Posterior cingulate gyrus (tissue), 11 donors: ENCODE results near the gene RNF167.

ENCODE experiments used
- DNase-seq, 10 donors: peaks; one replicate each; pipeline versions ENCODE4 v3.0.0 to v3.0.0-alpha.2; 2020 to 2021; ENCODE audit warnings: mixed read lengths in 3 of 10
- intact Hi-C: fragments of 100-400 bp; cut with DNase I; formaldehyde crosslinking; loops from one replicate; pipeline ENCODE4 v1.15.1; 2023

RNF167 gene

GRCh38 chr17:4948166-4948930 is 8.3 kb downstream of the RNF167 start, which contains the start of gene PFN1:
PFN1 (minus strand) TSS chr17:4948530; CDS start chr17:4948394, 136 bp downstream.
- peak; percentile 63 to 96 (median 80) for DNase-seq
- intact Hi-C loops: loop anchor here (1.0 to 5.0 kb wide), 2 partner anchors 19 to 39 kb away; partner anchors contain the start of genes CAMTA2 and SPAG7

DNA sequence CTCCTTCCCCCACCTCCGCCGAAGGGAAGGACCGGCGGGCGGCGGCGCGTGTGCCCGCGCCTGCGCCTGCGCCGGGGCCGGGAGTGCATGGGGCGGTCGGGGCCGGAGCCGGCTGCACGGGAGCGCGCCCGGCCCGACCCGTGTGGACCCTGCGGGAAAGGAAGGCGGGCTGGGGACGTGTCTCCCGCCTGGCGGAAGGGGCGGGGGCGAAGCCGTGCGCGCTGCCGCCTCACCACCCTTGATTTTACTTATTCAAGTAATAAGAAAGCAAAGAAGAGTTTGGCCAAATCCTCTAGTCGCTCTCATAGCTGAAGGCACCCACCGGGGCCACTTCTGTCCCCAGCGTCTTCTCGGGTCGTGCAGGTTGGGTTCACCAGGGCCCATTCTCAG is 8.9 kb downstream of the RNF167 start:
- intact Hi-C loops: loop anchor here (1.0 to 5.0 kb wide), 2 partner anchors 18 to 38 kb away; partner anchors contain the start of genes CAMTA2 and SPAG7

GRCh38 chr17:4949321-4950074 is 9.4 kb downstream of the RNF167 start:
- intact Hi-C loops: loop anchor here (5.0 kb wide), 1 partner anchor 38 kb away; the partner anchor contains the start of gene CAMTA2
- peak in 2 of 10 donors; percentile 34 to 86 for DNase-seq

More for the DNA sequence above, 8.9 kb downstream of the RNF167 start:
- peak; percentile 55 to 96 (median 69) for DNase-seq

DNA sequence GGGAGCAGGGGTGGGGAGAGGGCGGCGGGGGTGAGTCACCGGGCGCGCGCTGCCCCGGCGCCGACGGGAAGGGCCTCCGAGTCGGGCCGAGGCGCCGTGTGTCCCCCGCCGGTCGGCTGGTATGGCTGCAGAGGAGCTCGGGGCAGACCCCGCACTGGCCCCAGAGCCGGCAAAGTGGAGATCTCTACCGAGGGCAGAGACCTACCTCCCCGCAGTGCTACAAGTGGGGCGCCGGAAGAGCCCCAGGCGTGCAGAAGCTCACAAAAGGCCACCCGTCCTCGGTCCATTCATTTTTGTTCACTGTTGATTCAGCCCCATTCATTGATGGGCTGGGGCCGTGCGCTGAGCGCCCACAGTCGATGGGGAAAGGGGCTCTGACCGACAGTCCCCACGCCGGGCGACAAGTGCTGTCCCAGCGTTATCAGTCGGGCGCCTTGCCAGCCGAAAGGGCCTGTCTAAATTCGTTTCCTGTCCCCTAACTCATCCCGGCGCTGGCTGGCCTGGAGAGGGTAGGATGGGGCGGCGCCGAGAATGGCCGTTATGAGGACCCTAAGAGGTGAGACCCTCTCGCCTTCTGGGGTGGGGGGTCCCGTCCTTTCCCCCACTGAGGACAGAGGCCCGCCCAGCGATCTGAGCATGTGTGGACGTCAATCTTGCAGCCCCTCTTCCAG is 10.1 kb downstream of the RNF167 start:
- intact Hi-C loops: no loop called here
- DNase-seq: peak in 3 of 10 donors; percentile 19 to 87 (median 64)

- peak in 1 of 10 donors; percentile 63 for DNase-seq
Observed at GRCh38 chr17:4950746-4951204, 10.7 kb downstream of the RNF167 start, which contains the start of gene ENO3. ENO3 (plus strand) TSS chr17:4951119; CDS start chr17:4951830, 711 bp downstream.

GRCh38 chr17:4951486-4951885 is 11.4 kb downstream of the RNF167 start:
- peak in 1 of 10 donors; percentile 28 for DNase-seq

More at GRCh38 chr17:4950746-4951204, 10.7 kb downstream of the RNF167 start, which contains the start of gene ENO3:
- intact Hi-C loops: no loop called here

DNA sequence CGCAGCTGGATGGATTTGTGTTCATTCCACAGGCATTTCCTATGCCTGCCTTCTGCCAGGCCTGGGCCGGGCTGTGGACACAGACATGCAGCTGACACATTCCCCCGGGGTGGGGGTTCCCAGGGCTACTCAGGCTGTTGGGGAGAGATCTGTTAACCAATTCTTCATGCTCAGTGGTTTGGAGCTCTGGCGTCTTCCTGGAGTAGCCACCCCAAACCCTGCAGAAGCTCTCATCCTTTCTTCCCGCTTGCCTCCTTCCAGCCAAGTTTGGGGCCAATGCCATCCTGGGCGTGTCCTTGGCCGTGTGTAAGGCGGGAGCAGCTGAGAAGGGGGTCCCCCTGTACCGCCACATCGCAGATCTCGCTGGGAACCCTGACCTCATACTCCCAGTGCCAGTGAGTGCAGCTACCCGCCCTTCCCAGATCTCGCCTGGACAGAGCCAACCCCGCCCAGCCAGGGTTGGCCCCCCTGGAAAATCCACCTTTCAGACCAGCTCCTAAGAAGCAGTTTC is 13.4 kb downstream of the RNF167 start:
- intact Hi-C loops: no loop called here
- DNase-seq: peak in 2 of 10 donors; percentile 45 to 77

More at GRCh38 chr17:4951486-4951885, 11.4 kb downstream of the RNF167 start:
- intact Hi-C loops: no loop called here

DNA sequence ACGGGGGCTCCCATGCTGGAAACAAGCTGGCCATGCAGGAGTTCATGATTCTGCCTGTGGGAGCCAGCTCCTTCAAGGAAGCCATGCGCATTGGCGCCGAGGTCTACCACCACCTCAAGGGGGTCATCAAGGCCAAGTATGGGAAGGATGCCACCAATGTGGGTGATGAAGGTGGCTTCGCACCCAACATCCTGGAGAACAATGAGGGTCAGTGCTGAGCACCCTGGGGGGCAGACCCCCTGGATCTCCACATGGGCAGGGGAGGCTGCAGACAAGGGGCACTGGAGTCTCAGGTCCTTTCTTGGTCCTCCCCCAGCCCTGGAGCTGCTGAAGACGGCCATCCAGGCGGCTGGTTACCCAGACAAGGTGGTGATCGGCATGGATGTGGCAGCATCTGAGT is 15.0 kb downstream of the RNF167 start:
- intact Hi-C loops: no loop called here
- DNase-seq: peak in 2 of 10 donors; percentile 55 to 66

DNA sequence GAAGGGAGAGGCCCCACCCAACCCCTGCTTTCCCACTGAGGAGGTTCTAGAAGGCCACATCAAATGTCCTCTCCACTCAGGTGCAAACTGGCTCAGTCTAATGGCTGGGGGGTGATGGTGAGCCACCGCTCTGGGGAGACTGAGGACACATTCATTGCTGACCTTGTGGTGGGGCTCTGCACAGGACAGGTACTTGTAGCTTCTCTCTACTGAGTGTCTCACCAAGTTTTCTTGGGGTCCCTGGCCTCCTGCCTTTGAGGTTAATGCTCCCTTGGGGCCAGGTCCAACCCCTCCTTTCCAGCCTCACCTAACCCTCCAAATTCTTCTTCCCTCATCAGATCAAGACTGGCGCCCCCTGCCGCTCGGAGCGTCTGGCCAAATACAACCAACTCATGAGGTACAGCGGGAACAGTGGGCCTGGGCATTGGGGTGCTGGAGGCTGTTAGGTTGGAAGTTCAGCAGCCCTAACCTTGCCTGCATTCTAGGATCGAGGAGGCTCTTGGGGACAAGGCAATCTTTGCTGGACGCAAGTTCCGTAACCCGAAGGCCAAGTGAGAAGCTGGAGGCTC is 16.5 kb downstream of the RNF167 start:
- peak in 2 of 10 donors; percentile 51 to 58 for DNase-seq
- intact Hi-C loops: no loop called here

- intact Hi-C loops: no loop called here
- no peak for DNase-seq
Observed at GRCh38 chr17:4958102-4958501, 18.0 kb downstream of the RNF167 start.

DNA sequence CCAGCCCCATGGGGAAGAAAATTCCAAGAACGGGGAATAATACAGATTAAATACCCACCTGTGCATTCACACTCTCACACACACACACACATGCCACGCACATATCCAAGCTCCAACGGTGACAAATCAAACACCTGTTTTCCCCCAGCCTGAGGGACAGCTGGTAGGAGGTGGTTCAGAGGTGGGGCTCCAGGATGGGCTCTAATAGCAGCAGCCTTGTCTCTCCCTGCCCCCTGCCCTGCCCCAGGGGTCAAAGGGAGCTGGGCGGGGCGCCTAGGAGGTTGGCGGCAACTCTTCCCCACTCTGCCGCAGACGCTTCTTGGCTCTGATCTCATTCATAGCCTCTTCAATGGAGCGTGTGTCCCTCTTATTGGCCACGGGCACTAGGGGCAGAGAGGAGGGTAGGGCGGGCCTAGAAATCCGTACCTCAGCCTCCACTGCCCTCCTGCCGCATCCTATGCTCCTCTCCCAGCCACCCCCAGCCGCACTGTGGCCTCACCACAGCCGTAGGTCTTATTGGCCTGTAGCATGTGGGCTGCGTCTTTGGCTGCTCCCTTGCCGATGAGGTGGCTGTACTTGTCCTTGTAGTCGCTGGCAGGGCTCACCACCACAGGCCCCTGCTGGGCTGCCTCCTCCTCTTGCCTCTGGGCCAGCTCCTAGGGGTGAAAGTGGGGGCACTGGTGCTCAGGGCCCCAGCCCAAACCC is 19.3 kb downstream of the RNF167 start:
- intact Hi-C loops: no loop called here
- peak in 1 of 10 donors; percentile 39 for DNase-seq

- intact Hi-C loops: loop anchor here (10.0 kb wide), 1 partner anchor 56 kb away; the partner anchor contains the start of gene CHRNE
Observed at GRCh38 chr17:4960279-4960922, 20.3 kb downstream of the RNF167 start.

DNA sequence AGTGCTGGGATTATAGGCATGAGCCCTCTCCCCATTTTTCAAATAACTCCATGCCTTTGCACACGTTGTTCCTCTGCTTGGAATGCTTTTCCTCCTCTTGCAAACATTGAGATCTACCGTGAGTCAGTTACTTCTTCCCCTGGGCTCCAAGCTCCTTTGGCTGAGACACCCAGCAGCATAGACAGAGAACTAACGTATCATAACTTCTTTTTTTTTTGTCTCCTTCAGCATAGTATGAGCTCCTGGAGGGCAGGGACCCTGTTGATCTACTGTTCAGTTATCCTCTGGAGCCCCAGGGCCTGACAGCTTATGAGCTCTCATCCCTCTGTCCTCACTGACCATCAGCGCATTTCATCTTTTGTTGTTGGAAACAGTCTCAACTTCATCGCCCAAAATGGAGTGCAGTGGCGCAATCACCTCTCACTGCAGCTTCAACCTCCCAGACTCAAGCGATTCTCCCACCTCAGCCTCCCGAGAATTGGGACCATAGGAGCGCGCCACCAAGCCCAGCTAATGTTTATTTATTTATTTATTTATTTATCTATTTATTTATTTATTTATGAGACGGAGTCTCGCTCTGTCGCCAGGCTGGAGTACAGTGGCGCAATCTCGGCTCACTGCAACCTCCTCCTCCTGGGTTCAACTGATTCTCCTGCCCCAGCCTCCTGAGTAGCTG is 25.4 kb downstream of the RNF167 start:
- DNase-seq: peak in 2 of 10 donors; percentile 51 to 60
- intact Hi-C loops: loop anchor here (10.0 kb wide), 1 partner anchor 61 kb away; the partner anchor contains the start of gene CHRNE

More at GRCh38 chr17:4960279-4960922, 20.3 kb downstream of the RNF167 start:
- DNase-seq: peak in 1 of 10 donors; percentile 9

- peak; percentile 96 to 100 (median 99) for DNase-seq
- intact Hi-C loops: loop anchor here (1.0 to 10.0 kb wide), 4 partner anchors 19 to 62 kb away; partner anchors contain the start of genes CHRNE, INCA1, KIF1C and PFN1
Observed at GRCh38 chr17:4966844-4967538, 26.9 kb downstream of the RNF167 start.

GRCh38 chr17:4967539-4968485 is 27.7 kb downstream of the RNF167 start, which contains the start of gene SPAG7:
SPAG7 (minus strand) TSS chr17:4967817; CDS start chr17:4967804, 13 bp downstream.
- intact Hi-C loops: loop anchor here (1.0 to 10.0 kb wide), 4 partner anchors 20 to 63 kb away; partner anchors contain the start of genes CHRNE, INCA1, KIF1C and PFN1
- DNase-seq: peak; percentile 91 to 99 (median 94)
